ENCODE results near the gene TRUB2.
A peak's percentile ranks its signal among the peaks of the same experiment; 100 is the strongest.
"Not testable (repeated sequence)": the region's sequence is repeated elsewhere in the genome, so short reads cannot be mapped to it uniquely, and the experiment has no call there.

Gene TRUB2

GRCh38 chr9:128298535-128299482 is 23.4 kb downstream of the TRUB2 start:
- DNase-seq, result no peak

- no peak for DNase-seq
Measured at GRCh38 chr9:128297221-128297773, 24.9 kb downstream of the TRUB2 start.

DNA sequence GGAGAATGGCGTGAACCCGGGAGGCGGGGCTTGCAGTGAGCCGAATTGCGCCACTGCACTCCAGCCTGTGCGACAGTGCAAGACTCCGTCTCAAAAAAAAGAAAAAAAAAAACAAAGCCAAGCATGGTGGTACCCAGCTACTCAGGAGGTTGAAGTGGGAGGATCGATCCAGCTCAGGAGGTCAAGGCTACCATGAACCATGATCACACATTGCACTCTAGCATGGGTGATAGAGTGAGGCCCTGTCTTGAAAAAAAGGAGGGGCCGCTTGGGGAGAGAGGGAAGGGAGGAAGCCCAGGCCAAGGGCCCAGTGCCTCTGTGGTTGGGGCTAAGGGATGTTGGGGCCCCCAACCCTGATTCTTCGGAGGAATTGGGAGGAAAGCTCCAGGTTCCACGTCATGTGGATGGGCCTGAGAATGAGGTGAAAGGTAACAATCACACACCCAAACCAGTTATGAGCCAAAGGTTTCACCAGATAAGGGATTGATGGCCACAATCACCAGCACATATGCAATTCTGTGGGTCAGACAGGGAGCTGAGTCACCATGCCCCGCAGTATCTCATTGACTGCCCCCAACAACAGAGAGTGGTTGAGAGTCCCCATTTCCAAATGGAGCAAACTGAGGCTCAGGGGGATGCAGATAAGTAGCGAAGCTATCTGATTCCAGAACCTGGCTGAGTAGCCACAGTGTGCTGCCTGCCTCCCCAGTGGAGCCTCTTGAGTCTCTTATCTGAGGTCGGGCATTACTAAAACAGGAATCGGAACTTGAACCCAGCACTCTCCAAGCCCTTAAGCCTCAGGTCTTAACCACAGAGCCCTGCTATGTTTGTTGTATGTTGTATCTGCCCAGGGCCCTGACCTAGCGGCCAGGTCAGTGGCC is 25.7 kb downstream of the TRUB2 start:
- no peak for DNase-seq

GRCh38 chr9:128294142-128294541 is 28.1 kb downstream of the TRUB2 start:
- no peak for DNase-seq

GRCh38 chr9:128293091-128293490 is 29.2 kb downstream of the TRUB2 start:
- no peak for DNase-seq

DNA sequence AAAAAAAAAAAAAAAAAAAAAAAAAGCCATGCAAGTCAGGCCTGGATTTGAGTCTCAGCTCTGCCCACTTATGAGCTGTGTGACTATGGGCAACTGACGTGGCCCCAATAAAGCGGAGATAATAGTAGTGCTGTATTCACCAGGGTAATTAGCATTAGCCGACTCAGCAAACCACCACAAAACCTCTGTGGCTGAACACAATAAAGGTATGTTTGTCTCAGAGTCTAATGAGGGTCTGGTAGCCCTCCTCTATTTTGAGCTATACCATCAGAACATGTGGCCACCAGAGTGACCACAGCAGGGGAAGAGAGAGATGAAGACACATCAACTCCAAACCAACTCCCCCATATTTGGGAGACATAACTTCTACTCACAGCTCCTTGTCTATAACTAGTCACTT is 30.2 kb downstream of the TRUB2 start:
- no peak for DNase-seq

DNA sequence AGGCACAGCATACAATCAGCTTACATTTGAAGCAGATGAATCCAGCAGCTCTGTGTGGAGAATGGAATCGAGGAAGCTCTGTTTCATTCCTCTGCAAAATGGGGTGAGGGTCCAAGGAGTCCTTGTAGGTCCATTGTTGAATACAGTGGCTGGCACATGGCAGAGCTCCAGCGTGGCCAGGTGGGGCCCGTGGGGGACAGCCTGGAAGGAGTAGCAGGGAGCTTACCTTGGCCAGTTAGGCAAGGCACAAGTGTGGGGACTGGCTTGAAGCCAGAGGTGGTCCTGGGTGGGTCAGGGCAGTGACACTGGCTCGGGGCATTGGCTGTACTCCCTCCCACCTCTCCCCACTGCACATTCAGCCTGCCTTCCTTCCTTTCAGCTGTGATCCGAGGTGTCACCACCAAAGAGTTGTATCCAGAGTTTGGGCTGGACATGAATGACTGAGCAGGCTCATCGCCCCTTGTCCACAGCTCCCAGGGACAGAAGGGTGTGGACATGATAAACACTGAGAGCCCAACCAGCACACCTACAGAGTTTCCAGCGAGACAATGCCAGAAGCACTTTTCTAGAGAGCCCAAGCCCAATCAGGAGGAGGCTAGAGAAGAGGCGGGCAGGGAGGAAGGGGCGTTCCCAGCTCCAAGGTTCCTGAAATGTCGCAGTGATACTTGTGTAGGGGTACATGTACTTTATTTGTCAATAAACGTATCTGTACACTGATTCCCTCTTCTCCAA is 33.8 kb downstream of the TRUB2 start:
- DNase-seq, result no peak

DNA sequence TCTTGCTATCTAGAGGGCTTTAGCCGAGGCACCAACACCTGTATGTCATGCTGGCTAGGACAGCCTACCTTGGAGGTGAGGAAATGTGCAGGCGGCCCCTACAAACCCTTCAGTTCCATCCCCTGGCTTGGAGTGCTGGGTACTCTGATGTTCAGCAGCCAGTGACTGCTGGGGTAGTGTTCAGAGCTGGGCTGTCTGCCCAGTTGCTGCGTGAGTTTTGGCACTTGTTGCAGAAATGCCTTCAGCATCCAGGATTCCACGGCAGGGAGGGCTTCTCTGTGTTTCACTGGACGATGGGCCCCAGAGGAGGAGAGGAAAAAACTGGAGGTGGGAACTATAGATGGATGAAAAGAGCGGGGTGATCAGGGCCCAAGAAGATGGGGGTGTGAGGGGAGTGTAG is 35.8 kb downstream of the TRUB2 start:
- DNase-seq, result no peak

- no peak for DNase-seq
Measured at GRCh38 chr9:128285033-128285784, 37.0 kb downstream of the TRUB2 start.

DNA sequence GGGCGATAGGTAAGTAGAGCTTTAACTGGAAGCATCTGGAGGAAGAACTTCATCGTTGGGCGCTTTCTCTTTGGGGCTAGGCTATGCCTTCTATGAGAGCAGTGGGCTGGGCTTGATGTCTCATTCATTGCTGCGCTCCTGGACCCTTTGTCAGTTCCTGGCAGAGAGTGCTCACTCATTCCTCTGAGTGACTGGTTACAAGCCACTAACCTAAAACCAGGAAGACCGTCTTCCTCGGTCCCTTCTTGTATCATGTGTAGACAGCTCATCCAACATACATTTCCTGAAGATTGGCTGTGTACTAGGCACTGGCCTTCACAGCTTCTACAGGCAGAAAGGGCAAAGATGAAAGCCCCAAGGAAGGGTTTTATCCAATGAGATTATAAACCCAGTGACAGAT is 39.7 kb downstream of the TRUB2 start:
- DNase-seq, result no peak

DNA sequence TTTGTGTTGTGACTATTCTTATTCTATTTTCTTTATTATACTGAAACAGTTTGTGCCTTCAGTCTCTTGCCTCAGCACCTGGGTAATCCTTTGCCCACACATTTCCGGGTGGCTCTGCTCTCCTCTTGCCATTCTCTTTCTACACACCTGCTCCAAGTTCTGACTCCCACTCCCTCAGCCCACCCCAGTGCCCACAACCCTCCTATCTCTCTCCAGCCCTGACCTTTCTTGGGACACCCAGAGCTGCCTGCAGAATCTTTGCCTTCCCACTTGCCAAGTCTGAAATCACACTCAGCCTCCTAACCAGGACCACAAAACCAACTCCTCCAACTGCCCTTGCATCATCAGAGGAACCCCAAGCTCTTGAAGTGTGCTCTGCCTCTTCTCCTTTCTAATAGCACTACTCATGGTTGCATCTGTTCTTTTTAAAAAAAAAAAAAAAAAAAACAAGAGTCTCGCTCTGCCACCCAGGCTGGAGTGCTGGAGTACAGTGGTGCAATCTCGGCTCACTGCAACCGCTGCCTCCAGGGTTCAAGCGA is 42.1 kb downstream of the TRUB2 start:
- no peak for DNase-seq

DNA sequence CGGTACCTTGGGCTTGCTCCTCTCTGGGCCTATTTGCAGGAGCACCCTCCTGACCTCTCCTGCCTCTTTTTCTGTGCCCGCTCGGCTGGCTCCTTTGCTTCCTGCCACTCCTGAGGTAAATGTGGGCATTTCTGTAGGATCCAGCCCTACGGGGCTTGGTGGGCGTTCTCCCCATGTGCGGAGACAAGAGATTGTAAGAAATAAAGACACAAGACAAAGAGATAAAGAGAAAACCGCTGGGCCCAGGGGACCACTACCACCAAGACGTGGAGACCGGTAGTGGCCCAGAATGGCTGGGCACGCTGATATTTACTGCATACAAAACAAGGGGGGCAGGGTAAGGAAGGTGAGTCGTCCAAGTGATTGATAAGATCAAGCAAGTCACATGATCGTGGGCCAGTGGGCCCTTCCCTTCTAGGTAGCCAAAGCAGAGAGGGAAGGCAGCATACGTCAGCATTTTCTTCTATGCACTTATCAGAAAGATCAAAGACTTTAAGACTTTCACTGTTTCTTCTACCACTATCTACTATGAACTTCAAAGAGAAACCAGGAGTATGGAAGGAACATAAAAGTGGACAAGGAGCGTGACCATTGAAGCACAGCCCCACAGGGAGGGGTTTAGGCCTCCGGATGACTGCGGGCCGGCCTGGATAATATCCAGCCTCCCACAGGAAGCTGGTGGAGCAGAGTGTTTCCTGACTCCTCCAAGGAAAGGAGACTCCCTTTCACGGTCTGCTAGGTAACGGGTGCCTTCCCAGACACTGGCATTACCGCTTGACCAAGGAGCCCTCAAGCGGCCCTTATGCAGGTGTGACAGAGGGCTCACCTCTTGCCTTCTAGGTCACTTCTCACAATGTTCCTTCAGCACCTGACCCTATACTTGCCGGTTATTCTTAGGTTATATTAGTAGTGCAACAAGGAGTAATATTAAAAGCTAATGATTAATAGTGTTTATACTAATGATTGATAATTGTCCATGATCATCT is 42.9 kb downstream of the TRUB2 start:
- not testable (repeated sequence) for DNase-seq

- DNase-seq, result no peak
Measured at GRCh38 chr9:128276574-128277270, 45.5 kb downstream of the TRUB2 start.

- DNase-seq, result peak; percentile 99 to 100 (median 99)
Measured at GRCh38 chr9:128276008-128276573, 46.2 kb downstream of the TRUB2 start, which contains the start of gene SWI5. Gene SWI5, plus strand, starts transcription at chr9:128276276.

- DNase-seq, result no peak
Measured at GRCh38 chr9:128275198-128276007, 46.8 kb downstream of the TRUB2 start, which contains the start of gene GOLGA2. Gene GOLGA2, minus strand, starts transcription at chr9:128276007. Its CDS starts 31 bp downstream, at chr9:128275976.

DNA sequence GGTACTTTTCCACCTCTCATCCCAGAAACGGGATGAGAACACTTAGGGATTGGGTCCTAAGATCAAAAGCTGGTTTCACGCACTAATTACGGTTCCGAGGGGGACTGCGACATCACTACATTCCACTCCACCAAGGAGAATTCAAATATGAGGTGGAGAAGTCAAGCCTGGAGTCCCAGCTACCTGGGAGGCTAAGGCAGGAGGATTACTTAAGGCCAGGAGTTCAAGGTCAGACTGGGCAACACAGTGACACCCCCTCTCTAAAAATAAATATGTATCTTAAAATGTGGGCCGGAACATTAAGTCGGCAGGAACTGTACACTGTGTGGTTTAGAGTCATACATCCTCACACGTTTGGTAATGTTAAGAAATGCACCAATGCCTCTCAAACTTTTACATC is 48.0 kb downstream of the TRUB2 start:
- no peak for DNase-seq

DNA sequence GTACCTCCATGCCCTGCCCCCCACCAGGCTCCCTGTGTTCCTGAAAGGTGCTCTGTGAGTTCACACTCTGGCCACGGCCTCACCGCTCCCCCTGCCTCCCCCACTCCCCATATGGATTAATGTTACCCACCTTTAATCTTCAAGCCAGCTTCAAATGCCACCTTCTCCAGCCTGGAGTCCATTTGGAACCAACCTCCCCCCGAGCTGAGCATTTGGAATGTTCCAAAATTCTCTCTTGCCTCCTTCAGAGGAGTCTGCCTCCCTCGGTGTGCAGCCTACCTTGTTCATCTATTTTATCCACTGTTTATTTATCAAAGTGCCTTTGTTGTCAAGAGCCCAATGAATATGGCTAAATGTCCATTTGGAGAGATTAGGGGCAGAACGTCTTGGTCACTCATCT is 50.7 kb downstream of the TRUB2 start:
- DNase-seq, result no peak

- no peak for DNase-seq
Measured at GRCh38 chr9:128271112-128271511, 51.1 kb downstream of the TRUB2 start.

Measured in T-helper 1 cell (primary cell).